HS-27A (cell line): ENCODE results near the gene HSD17B8.
"Not testable (repeated sequence)": the region's sequence is repeated elsewhere in the genome, so short reads cannot be mapped to it uniquely, and the experiment has no call there.

Source experiments
- DNase-seq: peaks from one replicate; pipeline ENCODE4 v3.0.0-alpha.2; 2012; ENCODE audit warnings: low read depth, missing footprints

HSD17B8 gene

DNA sequence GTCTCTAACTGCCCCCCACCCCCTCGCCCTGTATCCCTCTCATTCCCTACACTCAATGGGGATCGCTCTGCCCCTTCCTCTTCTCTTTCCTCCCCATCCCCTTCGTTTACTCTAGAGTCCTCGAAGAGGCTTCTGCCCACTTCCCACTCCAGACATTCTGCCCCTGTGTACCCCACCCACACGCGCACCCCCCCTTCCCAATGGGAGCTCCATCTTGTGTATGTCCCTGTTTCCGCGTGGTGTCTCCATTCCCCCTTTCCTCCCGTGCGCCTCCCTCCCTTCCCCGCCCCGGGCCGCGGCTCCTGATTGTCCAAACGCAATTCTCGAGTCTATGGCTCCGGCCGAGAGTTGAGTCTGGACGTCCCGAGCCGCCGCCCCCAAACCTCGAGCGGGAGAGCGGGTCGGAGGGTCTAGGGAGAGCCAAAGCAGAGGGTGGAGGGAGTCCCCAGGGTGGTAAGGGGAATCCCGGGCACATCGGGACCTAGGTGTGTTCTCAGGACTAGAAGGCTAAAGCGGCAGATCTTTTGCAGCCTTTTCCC, 3.2 kb downstream of the HSD17B8 start:
- DNase-seq = no peak

DNA sequence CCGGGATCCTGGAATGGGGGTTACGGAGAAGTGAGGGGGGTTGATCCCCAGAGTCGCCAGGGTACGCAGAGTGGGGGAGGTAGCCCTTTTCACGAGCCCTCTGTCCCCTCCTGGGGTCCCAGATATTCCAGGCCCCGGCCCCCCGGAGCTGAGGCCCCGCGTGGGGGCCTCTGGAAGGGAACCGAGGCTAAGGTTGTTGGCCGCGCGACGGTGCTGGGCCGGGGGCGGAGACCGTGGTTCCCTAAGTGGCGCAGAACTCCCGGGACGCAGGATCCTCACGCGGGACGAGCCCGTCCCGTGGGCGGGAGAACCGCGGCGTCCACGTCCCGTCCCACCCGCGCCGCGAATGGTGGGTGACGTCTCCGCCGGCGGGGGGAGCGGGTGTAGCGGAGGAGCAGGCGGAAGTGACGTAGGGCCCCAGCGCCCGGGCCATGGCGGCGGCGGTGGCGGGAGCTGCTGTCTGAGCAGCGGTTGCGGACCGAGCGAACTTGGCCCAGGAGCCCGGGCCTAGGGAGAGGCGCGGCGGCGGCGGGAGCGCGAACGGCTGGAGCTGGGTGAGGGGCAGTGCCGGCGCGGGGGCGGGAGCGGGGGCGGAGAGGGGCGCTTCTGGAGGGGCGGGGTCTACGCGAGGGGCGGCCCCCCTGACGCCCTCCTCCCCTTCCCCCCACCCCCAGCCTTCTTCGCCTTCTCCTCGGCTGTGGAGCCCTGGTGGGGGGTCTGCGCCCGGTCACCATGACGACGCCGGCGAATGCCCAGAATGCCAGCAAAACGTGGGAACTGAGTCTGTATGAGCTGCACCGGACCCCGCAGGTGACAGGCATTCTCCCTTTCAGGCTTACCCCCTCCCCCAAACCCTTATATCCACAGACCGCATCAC, 3.9 kb downstream of the HSD17B8 start, which contains the start of gene RING1:
Gene RING1, plus strand, starts transcription at position 410 of the 877 bp plus-strand sequence. Its CDS starts 323 bp downstream, at position 733.
- DNase-seq = no peak

GRCh38 chr6:33209856-33210255, 5.4 kb downstream of the HSD17B8 start:
- no peak for DNase-seq

DNA sequence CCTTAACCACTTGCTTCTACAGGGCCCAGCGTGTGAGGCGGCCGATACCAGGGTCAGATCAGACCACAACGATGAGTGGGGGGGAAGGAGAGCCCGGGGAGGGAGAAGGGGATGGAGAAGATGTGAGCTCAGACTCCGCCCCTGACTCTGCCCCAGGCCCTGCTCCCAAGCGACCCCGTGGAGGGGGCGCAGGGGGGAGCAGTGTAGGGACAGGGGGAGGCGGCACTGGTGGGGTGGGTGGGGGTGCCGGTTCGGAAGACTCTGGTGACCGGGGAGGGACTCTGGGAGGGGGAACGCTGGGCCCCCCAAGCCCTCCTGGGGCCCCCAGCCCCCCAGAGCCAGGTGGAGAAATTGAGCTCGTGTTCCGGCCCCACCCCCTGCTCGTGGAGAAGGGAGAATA, 6.7 kb downstream of the HSD17B8 start:
- DNase-seq = no peak

GRCh38 chr6:33211666-33212422, 7.4 kb downstream of the HSD17B8 start:
- DNase-seq = no peak

DNA sequence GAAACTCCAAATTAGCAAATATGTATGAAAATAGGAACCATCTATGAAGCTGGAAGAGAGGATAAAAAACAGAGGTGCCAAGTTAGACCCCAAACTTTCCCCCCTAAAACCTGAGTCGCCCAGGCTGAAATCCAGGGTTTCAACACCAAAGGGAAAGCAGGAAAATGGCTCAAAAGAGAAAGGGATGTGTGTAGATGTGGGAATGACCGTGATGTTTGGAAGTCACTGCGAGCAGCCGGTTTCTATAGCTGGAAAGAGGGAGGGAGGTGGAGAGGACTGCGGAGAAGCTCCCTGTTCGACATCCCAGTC, 8.4 kb downstream of the HSD17B8 start:
- no peak for DNase-seq

GRCh38 chr6:33213166-33213988, 8.9 kb downstream of the HSD17B8 start:
- no peak for DNase-seq

- no peak for DNase-seq
Observed at GRCh38 chr6:33213989-33214335, 9.5 kb downstream of the HSD17B8 start.

GRCh38 chr6:33215271-33216116, 11.0 kb downstream of the HSD17B8 start:
- DNase-seq = no peak

GRCh38 chr6:33216117-33216649, 11.7 kb downstream of the HSD17B8 start:
- no peak for DNase-seq

- DNase-seq = no peak
Observed at GRCh38 chr6:33217246-33217645, 12.8 kb downstream of the HSD17B8 start.

GRCh38 chr6:33217681-33218080, 13.2 kb downstream of the HSD17B8 start:
- DNase-seq = no peak

- not testable (repeated sequence) for DNase-seq
Observed at GRCh38 chr6:33226503-33227120, 22.2 kb downstream of the HSD17B8 start.

DNA sequence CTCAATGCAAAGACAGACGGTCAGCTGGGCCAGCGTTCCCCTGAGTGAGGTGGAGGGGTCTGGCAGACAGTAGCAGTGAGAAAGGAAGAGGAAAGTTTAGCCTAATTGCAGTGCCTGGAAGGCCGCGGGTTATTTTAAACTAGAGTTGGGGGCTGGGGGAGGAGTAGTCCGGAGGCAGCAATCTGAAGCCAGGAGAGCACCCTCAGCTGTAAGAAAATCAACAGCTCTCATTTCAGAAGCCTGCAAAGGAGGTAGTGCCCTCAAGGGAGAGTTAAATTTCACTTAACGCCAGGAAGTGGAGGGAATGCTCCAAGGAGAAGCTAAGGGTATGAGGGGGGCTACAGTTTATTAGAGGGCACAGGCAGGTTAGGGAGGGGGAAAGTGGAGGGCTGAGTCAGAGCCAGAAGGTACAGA, 30.8 kb downstream of the HSD17B8 start:
- no peak for DNase-seq

GRCh38 chr6:33236328-33236727, 31.9 kb downstream of the HSD17B8 start:
- no peak for DNase-seq

GRCh38 chr6:33236852-33237251, 32.4 kb downstream of the HSD17B8 start:
- DNase-seq = no peak

- no peak for DNase-seq
Observed at GRCh38 chr6:33237741-33238140, 33.3 kb downstream of the HSD17B8 start.

DNA sequence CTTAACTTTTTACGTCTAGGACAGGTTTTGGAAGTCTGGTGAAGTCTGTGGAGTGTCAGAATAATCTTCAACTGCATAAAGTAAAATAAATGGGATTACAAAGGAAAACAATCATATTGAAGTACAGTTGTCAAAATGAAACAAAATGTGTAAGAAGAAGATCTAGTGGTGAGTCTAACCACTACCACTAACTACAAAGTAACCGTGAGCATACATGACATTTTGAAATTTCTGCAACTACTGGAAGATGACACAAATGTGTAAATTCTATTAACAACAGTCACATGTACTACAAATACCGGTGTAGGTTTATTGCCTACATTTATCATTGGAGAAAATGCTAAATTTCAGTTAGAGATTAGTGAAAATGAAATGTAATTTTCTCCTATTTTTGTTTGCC, 37.5 kb downstream of the HSD17B8 start:
- DNase-seq = no peak

DNA sequence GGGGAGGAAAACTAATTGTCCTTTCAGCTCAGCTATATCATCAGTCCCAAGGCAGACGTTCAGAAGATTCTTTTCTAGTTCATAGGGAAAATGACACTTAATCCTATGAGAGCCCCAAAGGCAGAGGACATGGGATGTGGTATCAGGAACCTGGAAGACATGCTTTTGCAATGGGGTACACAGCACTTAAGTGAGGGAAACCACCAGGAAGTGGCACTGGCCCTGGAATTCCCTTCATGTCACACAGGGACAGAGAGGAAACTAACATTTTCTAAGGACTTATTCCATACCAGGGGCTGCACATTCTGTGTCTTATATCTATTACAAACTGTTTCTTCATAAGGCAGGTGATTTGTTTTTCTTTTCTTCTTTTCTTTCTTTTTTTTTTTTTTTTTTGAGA, 39.0 kb downstream of the HSD17B8 start:
- DNase-seq = no peak

GRCh38 chr6:33247977-33248642, 43.7 kb downstream of the HSD17B8 start:
- peak; percentile 77 for DNase-seq
